Measurements from ENCODE around the gene GTF2A2.

GTF2A2 gene

GRCh38 chr15:59605994-59606393 lies 51.3 kb downstream of the GTF2A2 start:
- no peak for DNase-seq (ENCODE audit: low read depth)

DNA sequence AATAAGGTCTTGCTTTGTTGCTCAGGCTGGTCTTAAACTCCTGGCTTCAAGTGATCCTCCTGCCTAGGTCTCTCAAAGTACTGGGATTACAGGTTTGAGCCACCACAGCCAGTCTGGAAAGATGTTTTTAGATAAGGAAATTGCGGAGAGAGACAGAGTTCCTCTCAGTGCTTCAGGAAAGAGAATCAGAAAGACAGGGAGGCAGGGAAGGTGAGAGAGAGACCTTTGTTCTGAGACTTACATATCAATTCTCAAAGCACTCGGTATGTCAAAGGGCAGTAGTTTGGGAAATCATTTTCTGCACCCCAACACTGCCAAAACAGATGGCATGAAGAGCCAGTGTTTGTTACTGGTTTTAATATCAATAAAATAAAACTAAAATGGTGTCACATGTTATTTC lies 58.9 kb downstream of the GTF2A2 start:
- no peak for DNase-seq (ENCODE audit: low read depth)

GRCh38 chr15:59596640-59597039 lies 60.7 kb downstream of the GTF2A2 start:
- no peak for DNase-seq (ENCODE audit: low read depth)

- no peak for DNase-seq (ENCODE audit: low read depth)
These were observed 61.8 kb downstream of the GTF2A2 start for GRCh38 chr15:59595434-59595915.

DNA sequence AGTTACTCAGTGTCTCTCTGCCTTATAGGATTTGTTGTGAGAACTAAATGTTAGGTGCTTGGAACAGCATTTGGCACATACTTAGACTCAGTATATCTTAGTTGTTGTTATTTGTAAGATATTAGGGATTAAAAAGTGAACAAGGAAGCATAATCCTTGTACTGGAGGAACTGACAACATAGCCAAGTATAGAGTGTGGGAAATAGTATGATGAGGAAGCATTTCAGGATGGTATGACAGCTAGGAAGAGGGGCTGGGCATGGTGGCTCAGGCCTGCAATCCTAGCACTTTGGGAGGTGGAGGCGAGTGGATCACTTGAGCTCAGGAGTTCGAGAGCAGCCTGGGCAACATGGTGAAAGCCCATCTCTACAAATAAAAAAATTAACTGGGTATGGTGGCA lies 62.3 kb downstream of the GTF2A2 start:
- no peak for DNase-seq (ENCODE audit: low read depth)

DNA sequence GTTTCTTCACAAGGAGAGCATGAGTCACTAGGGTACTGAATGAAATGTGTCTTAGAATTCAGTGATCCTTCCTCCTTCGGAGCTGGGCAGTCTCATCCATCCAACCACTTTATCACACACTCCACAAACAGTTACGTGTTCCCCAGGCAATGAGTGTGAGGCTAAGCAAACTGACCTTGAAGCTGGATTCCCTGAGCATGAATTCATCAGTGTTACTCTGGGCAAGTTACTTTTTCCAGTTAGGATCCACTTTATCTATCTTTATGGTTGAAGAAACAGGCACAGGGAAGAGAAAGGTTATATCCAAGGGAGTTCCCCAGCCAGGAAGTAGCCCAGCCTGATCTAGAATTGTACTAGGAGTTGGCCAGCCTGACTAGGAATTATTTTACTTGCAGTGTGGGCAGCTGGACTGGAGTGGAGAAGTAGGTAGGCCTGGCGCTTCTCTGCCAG lies 62.8 kb downstream of the GTF2A2 start:
- DNase-seq (ENCODE audit: low read depth) = no peak

GRCh38 chr15:59591356-59591755 lies 66.0 kb downstream of the GTF2A2 start:
- DNase-seq (ENCODE audit: low read depth) = no peak

DNA sequence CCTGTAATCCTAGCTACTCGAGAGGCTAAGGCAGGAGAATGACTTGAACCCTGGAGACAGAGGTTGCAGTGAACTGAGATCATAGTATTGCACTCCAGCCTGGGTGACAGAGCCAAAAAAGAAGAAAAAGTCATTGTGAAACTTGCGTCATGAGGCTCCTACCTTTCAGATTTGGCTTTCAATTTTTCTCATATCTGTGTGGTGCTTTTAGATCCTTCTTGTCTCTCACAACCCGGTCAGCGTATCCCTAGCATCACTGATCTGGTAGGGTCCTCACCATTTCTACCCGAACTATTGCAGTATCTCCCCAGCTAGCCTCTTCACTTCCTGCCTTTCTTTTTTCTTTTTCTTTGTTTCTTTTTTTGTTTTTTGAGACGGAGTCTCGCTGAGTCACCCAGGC lies 67.3 kb downstream of the GTF2A2 start:
- no peak for DNase-seq (ENCODE audit: low read depth)

Data from stimulated activated CD8-positive, alpha-beta memory T cell treated with anti-CD3 and anti-CD28 coated beads, Interleukin-12 subunit alpha, Interleukin-12 subunit beta, amount 100 ng/mL, for 1 hour (primary cell).